GM18511 (cell line): ENCODE data around the gene PIK3C2A.

Experiments
- ATAC-seq: cut with Tn5 transposase; IDR thresholded peaks from one replicate; pipeline ENCODE4 v1.9.1; 2021; ENCODE audit warnings: mild to moderate bottlenecking, moderate library complexity; ENCODE audit not compliant: unreplicated experiment

Gene PIK3C2A

GRCh38 chr11:17218403-17218802 is 10.6 kb upstream of the PIK3C2A start:
- no peak for ATAC-seq

GRCh38 chr11:17217401-17217800 is 9.6 kb upstream of the PIK3C2A start:
- ATAC-seq, result no peak

GRCh38 chr11:17214338-17214737 is 6.6 kb upstream of the PIK3C2A start:
- no peak for ATAC-seq

GRCh38 chr11:17211286-17211685 is 3.5 kb upstream of the PIK3C2A start:
- ATAC-seq, result no peak

- ATAC-seq, result no peak
These were observed 2.1 kb upstream of the PIK3C2A start for GRCh38 chr11:17209939-17210245.

GRCh38 chr11:17208257-17208999 is 642 bp upstream of the PIK3C2A start:
- ATAC-seq, result peak; percentile 71

GRCh38 chr11:17206463-17206862 is 1.3 kb downstream of the PIK3C2A start:
- ATAC-seq, result no peak

- no peak for ATAC-seq
These were observed 10.3 kb downstream of the PIK3C2A start for GRCh38 chr11:17197431-17197898.

- ATAC-seq, result no peak
These were observed 19.1 kb downstream of the PIK3C2A start for GRCh38 chr11:17188675-17189074.

- peak; percentile 49 for ATAC-seq
These were observed 20.7 kb downstream of the PIK3C2A start for GRCh38 chr11:17186932-17187692.

GRCh38 chr11:17185938-17186337 is 21.8 kb downstream of the PIK3C2A start:
- ATAC-seq, result no peak

- ATAC-seq, result no peak
These were observed 22.8 kb downstream of the PIK3C2A start for GRCh38 chr11:17184882-17185587.

GRCh38 chr11:17183836-17184235 is 23.9 kb downstream of the PIK3C2A start:
- no peak for ATAC-seq

GRCh38 chr11:17179970-17180369 is 27.8 kb downstream of the PIK3C2A start:
- no peak for ATAC-seq

GRCh38 chr11:17173332-17173731 is 34.5 kb downstream of the PIK3C2A start:
- ATAC-seq, result no peak

- no peak for ATAC-seq
These were observed 35.9 kb downstream of the PIK3C2A start for GRCh38 chr11:17171916-17172315.

- ATAC-seq, result no peak
These were observed 36.4 kb downstream of the PIK3C2A start for GRCh38 chr11:17171343-17171742.

GRCh38 chr11:17169876-17170275 is 37.9 kb downstream of the PIK3C2A start:
- no peak for ATAC-seq

GRCh38 chr11:17165247-17165890 is 42.4 kb downstream of the PIK3C2A start:
- no peak for ATAC-seq

GRCh38 chr11:17164361-17165246 is 43.2 kb downstream of the PIK3C2A start:
- no peak for ATAC-seq
